C4-2B (cell line): ENCODE results near the gene SGTA.
A peak's percentile ranks its signal among the peaks of the same experiment; 100 is the strongest.

Source experiments
- H3K27ac ChIP-seq: fragments of 450-650 bp; 2 replicates; pipeline ENCODE4 v1.5.1; 2017
- ZFX ChIP-seq: fragments of 450-650 bp; IDR thresholded peaks from 2 replicates; pipeline ENCODE4 v1.6.1; 2017
- TF ChIP-seq, protein P1 (sequence below): fragments of 450-650 bp; conservative IDR thresholded peaks from 2 replicates; pipeline ENCODE4 v1.5.1; 2017; ENCODE audit warnings: mild to moderate bottlenecking

Gene SGTA

DNA sequence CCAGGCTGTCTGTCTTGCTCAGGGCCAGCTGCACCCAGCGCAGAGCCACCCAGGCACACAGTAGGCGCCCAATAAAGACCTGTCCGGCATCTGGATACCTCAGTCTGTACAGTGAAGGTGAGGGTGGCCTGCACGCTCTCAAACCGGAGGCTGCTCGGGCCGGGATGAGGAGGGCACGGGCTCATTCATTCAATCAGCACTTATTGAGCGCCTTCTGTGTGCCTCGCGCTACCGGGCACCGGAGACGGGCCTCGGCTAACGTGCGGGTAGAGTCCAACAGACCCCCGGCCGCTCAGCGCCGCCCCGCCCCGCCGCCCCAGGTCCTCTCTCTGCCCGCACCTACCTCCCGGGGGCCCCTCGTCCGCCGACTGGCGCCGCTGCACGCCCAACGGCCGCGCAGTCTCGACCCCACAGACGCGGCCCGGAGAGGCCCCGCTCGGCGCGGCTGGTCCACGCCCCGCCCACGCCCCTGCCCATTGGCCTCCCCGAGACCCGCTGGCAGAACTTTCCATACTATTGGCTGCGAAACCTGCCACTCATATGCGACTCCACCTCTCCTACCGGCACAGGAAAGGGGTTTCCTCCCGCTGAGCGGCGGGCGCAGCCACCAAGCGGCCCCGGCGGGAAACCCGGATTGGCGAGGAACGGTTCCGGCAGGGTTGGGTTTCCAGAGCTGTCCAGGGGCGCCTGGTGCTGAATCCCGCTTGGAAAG is 43.3 kb downstream of the SGTA start, which contains the start of gene SLC39A3:
Gene SLC39A3 (minus strand): TSS at position 416 of the 712 bp plus-strand sequence. CDS start 2,760 bp downstream, outside the sequence.
- peak within 1 kb of the TSS; percentile 69 for H3K27ac ChIP-seq
- TF ChIP-seq ZFX = peak; percentile 73; the same call in 1 of the 2 replicates
- TF ChIP-seq, protein P1, sequence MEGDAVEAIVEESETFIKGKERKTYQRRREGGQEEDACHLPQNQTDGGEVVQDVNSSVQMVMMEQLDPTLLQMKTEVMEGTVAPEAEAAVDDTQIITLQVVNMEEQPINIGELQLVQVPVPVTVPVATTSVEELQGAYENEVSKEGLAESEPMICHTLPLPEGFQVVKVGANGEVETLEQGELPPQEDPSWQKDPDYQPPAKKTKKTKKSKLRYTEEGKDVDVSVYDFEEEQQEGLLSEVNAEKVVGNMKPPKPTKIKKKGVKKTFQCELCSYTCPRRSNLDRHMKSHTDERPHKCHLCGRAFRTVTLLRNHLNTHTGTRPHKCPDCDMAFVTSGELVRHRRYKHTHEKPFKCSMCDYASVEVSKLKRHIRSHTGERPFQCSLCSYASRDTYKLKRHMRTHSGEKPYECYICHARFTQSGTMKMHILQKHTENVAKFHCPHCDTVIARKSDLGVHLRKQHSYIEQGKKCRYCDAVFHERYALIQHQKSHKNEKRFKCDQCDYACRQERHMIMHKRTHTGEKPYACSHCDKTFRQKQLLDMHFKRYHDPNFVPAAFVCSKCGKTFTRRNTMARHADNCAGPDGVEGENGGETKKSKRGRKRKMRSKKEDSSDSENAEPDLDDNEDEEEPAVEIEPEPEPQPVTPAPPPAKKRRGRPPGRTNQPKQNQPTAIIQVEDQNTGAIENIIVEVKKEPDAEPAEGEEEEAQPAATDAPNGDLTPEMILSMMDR = no peak

DNA sequence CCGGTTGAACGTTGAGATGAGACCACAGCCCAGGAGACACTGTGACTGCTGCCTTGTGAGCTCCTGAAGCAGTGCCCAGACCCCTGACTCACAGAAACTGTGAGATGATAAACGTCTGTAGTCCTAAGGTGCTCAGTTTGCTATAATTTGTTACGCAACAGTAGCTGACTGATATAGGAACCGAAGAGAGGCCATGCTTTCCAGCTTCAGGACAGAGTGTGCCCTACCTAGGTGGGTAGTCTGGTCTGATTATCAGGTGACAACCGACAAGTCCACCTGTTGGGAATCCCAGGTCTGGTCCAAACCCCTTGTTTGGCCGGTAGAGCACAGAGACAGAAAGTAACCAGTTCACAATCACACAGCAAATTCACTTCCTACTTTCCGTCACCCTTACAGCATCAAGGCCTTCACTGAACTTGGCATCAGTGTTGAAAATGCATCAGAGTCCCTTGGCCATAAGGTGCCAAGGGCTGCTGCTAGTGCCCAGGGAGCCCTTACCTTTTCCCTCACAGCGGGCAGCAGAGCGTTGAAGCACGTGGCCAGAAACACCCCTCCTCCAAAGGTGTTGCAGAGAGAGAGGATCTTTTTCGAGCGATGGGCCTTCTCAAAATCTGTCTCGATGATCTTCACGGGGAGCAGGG is 46.4 kb downstream of the SGTA start:
- TF ChIP-seq, protein P1 = no peak
- TF ChIP-seq ZFX = no peak
- no peak overlapping the region for H3K27ac ChIP-seq

DNA sequence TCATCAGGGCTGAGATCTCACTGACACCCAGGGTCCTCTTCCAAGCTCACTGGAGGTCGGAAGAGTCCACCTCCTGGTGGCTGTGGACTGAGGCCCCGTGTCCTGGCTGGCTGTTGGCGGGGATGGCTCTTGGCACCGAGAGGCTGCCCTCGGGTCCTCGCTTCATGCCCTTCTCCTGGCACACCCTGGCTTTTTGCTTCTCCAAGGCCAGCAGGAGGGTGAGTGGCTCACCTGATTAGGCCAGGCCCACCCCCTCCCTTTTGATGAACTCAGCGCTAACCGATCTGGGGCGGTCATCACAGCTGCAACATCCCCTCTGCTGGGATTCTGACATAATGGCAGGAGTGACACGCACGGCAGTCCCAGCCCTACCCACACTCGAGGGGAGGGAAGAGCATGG is 47.7 kb downstream of the SGTA start:
- no peak overlapping the region for H3K27ac ChIP-seq
- TF ChIP-seq, protein P1 = no peak
- no peak for TF ChIP-seq ZFX

DNA sequence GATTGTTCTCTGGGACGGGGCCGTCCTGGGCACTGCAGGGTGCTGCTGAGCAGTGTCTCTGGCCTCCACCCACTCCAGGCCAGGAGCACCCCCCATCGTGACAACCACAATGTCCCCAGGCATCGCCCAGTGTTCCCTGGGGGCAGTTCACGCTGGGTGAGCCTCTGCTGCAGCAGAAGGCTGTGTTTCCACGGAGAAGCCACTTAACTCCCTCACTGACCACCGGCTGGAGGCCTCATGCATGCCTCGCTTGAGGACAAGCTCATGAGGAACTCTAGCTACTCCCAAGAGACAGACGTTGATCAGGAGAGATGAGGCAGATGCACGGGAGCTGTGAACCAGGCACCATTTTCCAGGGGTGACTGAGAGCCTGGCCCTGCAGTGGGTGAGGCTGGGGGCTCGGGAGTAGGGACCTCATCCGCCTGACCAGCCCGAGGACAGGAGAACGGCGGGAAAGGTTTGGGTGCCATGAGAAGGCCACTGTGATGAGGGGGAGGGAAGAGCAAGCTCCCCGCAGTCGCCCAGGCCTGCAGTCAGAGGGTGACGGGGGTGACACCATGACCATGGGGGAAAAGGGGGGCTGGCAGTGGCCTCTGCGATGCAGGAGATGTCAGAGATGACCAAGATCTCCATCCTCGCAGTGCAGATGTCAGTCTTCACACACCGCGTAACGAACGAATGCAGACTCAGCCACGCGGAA is 48.3 kb downstream of the SGTA start:
- no peak for TF ChIP-seq ZFX
- TF ChIP-seq, protein P1 = no peak
- no peak overlapping the region for H3K27ac ChIP-seq

DNA sequence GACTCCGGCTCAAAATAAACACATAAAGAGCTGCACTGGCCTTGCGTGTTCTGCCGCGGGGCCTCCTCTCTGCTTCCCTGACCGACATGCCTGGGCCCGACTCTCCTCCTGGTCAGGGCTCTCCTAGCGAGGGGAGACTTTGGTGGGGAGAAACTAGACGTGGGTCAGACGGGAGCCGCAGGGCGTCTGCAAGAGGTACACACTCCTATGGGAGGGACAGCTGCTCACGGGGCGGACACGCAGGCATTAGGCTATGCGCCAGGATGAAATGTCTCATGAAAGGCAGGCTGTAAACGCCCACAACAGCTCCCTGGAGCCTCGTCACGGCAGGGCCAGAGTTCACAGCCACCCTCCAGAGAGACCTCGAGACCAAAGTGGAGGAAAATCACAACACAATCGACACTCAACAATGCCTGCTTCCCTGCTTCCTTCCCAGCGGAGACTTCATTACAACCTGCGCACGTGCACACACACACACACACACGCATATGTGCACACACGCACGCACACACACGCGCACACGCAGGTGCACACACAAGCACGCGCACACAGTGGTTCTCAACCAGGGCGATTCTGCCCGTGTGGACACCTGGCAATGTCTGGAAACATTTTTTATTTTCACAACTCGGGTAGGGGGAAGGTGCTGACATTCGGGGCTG is 49.0 kb downstream of the SGTA start:
- H3K27ac ChIP-seq = no peak overlapping the region
- TF ChIP-seq ZFX = no peak
- TF ChIP-seq, protein P1 = no peak

DNA sequence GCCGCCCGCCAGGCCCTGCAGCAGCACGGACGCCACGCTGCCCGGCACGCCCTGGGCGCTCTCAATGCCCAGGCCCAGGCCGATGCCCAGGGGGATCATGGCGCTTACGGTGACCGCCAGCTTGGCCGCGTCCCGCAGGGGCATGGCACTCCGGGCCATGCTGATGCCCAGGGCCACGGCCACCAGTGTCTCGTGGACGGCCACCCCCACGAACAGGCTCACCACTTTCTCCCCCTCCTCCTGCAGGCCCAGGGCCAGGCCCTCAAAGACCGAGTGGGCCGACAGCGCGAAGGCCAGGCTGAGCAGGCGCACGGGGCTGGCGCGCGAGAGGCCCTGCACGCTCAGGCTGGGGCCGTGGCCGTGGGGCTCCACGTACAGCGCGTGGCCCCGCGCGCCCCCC is 50.2 kb downstream of the SGTA start:
- no peak overlapping the region for H3K27ac ChIP-seq
- TF ChIP-seq ZFX = no peak
- TF ChIP-seq, protein P1 = no peak
